Nephron (organoid): ENCODE results near the gene ROBO1.

Experiments used
- H3K27ac Mint-ChIP-seq, 3 experiments: 2 replicates each; pipeline ENCODE4 v1.8.0; 2020; ENCODE audit warnings: mixed read lengths in 3 of 3, mild to moderate bottlenecking in 2 of 3, moderate library complexity in 1 of 3
- H3K27me3 Mint-ChIP-seq: 2 replicates; pipeline ENCODE4 v1.8.0; 2021; ENCODE audit warnings: low read depth, mild to moderate bottlenecking, moderate library complexity, mixed read lengths
- H3K36me3 Mint-ChIP-seq: 2 replicates; pipeline ENCODE4 v1.8.0; 2020; ENCODE audit warnings: low read depth, mixed read lengths
- H3K4me1 Mint-ChIP-seq: 2 replicates; pipeline ENCODE4 v1.8.0; 2020; ENCODE audit warnings: mixed read lengths
- H3K4me3 Mint-ChIP-seq, 3 experiments: 2 replicates each; pipeline ENCODE4 v1.8.0; 2020; ENCODE audit warnings: mild to moderate bottlenecking in 3 of 3, mixed read lengths in 3 of 3, moderate library complexity in 2 of 3
- H3K9me3 Mint-ChIP-seq: 2 replicates; pipeline ENCODE4 v1.8.0; 2020; ENCODE audit warnings: mixed read lengths
- CTCF ChIP-seq, 3 experiments: fragments of 200-600 bp; sonication (generic); IDR thresholded peaks; one replicate each; pipeline ENCODE4 v1.5.0; 2021; ENCODE audit warnings: antibody characterized with exemption in 3 of 3; ENCODE audit not compliant: unreplicated experiment in 3 of 3

ROBO1 gene

DNA sequence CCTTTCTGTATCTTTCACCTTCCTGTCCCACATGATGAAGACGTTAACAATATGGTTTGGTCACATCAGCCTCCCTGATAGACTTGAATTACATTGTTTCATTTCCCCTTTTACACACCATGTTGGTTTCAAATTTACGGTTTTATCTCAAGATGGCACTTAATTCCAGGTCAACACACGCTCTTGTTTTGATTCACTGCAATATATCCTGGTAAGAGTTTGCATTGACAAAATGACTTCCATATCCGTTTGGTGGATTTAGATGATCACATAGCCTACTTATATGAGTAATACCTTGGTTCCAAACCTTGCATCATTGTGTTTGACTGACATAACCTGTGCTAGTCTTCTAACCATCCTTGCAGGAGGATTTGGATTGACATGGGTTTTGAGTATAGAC lies 499.4 kb downstream of the ROBO1 start:
- no peak for TF ChIP-seq CTCF (IDR thresholded peaks at IDR 0.05; ENCODE audit: unreplicated experiment in 3 of 3)
- Mint-ChIP-seq H3K27ac (no peak overlapping the region), H3K36me3 (peaks cover 6% of the 10 kb centered on the region), H3K27me3 (no peaks in the 10 kb centered on the region), H3K4me1 (no peaks in the 10 kb centered on the region), H3K9me3 (peaks cover 10% of the 10 kb centered on the region), H3K4me3 (no peak overlapping the region)

GRCh38 chr3:79264892-79265291 lies 502.9 kb downstream of the ROBO1 start:
- Mint-ChIP-seq H3K27me3 (no peaks in the 10 kb centered on the region), H3K9me3 (no peaks in the 10 kb centered on the region), H3K27ac (no peak overlapping the region), H3K36me3 (no peaks in the 10 kb centered on the region), H3K4me3 (no peak overlapping the region), H3K4me1 (no peaks in the 10 kb centered on the region)
- TF ChIP-seq CTCF (IDR thresholded peaks at IDR 0.05; ENCODE audit: unreplicated experiment in 3 of 3) = no peak

DNA sequence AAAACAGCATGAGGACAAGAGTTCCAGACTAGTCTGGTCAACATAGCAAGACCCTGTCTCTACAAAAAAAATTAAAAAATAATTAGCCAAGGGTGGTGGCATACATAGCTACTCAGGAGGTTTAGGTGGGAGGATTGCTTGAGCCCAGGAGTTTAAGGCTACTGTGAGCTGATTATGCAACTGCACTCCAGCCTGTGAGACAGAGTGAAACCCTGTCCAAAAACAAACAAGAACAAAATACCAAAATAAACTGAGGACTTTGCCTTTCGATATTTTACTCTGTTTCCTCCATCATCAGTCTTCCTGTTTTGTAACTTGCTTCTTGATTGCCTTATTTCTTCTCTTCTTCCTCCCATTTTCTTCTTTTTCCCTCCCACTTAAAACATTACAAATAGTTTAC lies 504.4 kb downstream of the ROBO1 start:
- no peak for TF ChIP-seq CTCF (IDR thresholded peaks at IDR 0.05; ENCODE audit: unreplicated experiment in 3 of 3)
- H3K27me3 Mint-ChIP-seq = no peaks in the 10 kb centered on the region
- no peaks in the 10 kb centered on the region for H3K9me3 Mint-ChIP-seq
- no peaks in the 10 kb centered on the region for H3K36me3 Mint-ChIP-seq
- H3K27ac Mint-ChIP-seq = no peak overlapping the region
- no peak overlapping the region for H3K4me3 Mint-ChIP-seq
- H3K4me1 Mint-ChIP-seq = no peaks in the 10 kb centered on the region

DNA sequence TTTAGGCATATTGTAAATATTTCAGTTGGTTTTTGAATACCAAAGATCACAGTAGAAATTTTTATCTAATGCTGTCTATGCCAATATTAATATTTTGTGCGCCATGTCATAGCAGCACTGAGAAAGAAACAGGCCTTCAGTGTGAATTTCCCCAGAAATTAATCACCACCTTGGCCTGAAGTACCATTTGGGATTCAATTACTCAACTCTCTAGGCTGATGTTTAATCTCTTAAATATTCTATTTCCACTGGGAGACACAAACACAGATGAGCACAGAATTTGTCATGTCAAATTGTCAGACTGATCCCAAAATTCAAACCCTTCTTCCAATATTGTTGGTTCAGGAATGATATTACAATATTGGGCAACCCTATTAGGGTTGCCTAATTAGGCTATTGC lies 509.3 kb downstream of the ROBO1 start:
- TF ChIP-seq CTCF (IDR thresholded peaks at IDR 0.05; ENCODE audit: unreplicated experiment in 3 of 3) = no peak
- no peaks in the 10 kb centered on the region for H3K4me1 Mint-ChIP-seq
- H3K9me3 Mint-ChIP-seq = no peaks in the 10 kb centered on the region
- H3K36me3 Mint-ChIP-seq = no peaks in the 10 kb centered on the region
- no peak overlapping the region for H3K4me3 Mint-ChIP-seq
- H3K27ac Mint-ChIP-seq = no peak overlapping the region
- no peaks in the 10 kb centered on the region for H3K27me3 Mint-ChIP-seq

GRCh38 chr3:79257791-79258190 lies 510.0 kb downstream of the ROBO1 start:
- Mint-ChIP-seq H3K27me3 (no peaks in the 10 kb centered on the region), H3K4me1 (no peaks in the 10 kb centered on the region), H3K4me3 (no peak overlapping the region), H3K36me3 (no peaks in the 10 kb centered on the region), H3K9me3 (no peaks in the 10 kb centered on the region), H3K27ac (no peak overlapping the region)
- no peak for TF ChIP-seq CTCF (IDR thresholded peaks at IDR 0.05; ENCODE audit: unreplicated experiment in 3 of 3)

DNA sequence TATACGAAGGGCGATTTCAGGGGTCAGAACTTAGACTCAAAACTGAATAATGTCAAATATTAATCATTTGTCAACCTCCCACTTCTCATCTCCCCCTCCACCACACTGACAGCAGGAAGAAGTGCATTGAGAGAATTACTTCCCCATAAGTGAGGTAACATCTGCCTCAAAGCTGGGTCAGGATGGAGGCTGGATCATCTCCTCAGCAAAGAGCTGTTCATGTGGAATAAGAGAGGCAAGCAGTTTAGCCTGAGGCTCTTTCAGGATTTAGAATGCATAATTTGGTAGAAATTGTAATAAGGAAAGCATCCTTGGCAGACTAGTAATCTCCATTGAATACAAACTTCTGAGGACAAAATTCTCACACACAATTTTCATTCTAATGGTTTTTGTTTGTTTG lies 512.1 kb downstream of the ROBO1 start:
- H3K27ac Mint-ChIP-seq = no peak overlapping the region
- no peak overlapping the region for H3K4me3 Mint-ChIP-seq
- TF ChIP-seq CTCF (IDR thresholded peaks at IDR 0.05; ENCODE audit: unreplicated experiment in 3 of 3) = no peak
- no peaks in the 10 kb centered on the region for H3K36me3 Mint-ChIP-seq
- H3K27me3 Mint-ChIP-seq = no peaks in the 10 kb centered on the region
- H3K9me3 Mint-ChIP-seq = no peaks in the 10 kb centered on the region
- no peaks in the 10 kb centered on the region for H3K4me1 Mint-ChIP-seq
